Glomerular visceral epithelial cell (primary cell): ENCODE measurements around the gene CCDC32.
"Not testable (repeated sequence)": the region's sequence is repeated elsewhere in the genome, so short reads cannot be mapped to it uniquely, and the experiment has no call there.

Experiments
- DNase-seq: peaks from one replicate; pipeline ENCODE4 v3.0.0-alpha.2; 2016; ENCODE audit errors: extremely low spot score

The CCDC32 gene, protein sequence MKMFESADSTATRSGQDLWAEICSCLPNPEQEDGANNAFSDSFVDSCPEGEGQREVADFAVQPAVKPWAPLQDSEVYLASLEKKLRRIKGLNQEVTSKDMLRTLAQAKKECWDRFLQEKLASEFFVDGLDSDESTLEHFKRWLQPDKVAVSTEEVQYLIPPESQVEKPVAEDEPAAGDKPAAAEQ

GRCh38 chr15:40564591-40565332, at the start of gene CCDC32:
CCDC32 (minus strand) TSS chr15:40565042; CDS start chr15:40563015, 2,027 bp downstream.
- peak; percentile 97 for DNase-seq

GRCh38 chr15:40613080-40613479, 48.2 kb upstream of the CCDC32 start:
- no peak for DNase-seq

GRCh38 chr15:40603935-40604334, 39.1 kb upstream of the CCDC32 start:
- no peak for DNase-seq

DNA sequence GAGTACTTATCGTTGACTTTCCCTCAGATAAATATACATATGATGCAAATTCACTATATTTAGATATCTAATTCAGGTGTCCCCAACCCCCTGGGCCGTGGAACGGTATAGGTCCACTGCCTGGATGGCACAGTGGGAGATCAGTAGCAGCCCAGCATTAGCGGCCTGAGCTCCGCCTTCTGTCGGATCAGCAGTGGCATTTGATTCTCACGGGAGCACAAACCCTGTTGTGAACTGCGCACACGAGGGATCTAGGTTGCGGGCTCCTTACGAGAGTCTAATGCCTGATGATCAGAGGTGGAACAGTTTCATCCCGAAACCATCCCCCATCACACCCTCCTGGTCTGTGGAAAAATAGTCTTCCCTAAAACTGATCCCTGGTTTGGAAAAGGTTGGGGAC, 36.1 kb upstream of the CCDC32 start:
- no peak for DNase-seq

- no peak for DNase-seq
Observed at GRCh38 chr15:40598672-40599071, 33.8 kb upstream of the CCDC32 start.

DNA sequence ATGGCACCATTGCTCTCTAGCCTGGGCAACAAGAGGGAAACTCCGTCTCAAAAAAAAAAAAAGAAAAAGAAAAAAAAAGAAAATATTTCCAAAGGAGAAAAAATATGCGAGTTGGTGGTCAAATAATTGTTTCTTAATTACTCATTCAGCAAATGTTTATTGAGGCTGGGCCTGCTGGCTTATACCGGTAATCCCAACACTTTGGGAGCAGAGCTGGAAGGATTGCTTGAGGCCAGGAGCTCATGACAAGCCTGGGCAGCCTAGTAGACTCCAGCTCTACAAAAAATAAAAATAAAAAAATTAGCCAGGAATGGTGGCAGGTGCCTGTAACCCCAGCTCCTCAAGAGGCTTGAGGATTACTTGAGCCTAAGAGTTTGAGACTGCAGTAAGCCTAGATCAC, 33.3 kb upstream of the CCDC32 start:
- no peak for DNase-seq

- DNase-seq = no peak
Observed at GRCh38 chr15:40597024-40597423, 32.2 kb upstream of the CCDC32 start.

DNA sequence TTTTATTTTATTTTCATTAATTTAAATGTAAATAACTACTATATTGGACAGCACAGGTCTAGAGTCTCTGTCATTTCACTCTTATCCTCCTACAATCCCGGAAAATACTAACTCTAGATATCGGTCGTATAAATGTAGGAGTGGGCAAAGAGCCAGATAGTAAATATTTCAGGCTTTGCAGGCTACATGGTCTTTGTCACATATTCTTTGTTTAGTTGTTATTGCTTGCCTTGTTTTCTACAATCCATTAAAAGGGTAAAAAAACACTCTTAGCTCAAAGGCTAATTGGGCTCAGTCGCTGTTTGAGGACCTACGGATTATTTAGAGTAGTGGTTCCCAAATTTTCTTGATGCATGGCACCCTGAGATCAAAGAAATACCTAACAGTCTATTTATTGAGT, 30.9 kb upstream of the CCDC32 start:
- no peak for DNase-seq

DNA sequence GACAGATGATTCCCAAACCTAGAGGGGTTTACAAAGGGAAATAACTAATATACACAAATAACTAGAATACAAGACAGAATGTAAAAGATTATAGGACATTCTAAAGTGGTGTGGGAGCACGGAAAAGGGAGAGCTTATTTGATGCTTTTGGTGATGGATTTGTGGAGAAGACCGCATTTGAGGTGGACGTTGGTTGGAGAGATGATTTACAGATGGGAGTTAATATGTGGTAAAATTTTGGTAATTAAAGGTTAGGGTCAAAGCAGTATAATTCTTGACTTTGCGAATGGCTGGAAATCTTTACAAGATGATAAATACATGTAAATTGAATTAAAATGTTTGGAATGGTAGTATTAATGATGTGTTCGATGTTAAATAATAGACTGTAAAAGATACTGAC, 30.4 kb upstream of the CCDC32 start:
- no peak for DNase-seq

DNA sequence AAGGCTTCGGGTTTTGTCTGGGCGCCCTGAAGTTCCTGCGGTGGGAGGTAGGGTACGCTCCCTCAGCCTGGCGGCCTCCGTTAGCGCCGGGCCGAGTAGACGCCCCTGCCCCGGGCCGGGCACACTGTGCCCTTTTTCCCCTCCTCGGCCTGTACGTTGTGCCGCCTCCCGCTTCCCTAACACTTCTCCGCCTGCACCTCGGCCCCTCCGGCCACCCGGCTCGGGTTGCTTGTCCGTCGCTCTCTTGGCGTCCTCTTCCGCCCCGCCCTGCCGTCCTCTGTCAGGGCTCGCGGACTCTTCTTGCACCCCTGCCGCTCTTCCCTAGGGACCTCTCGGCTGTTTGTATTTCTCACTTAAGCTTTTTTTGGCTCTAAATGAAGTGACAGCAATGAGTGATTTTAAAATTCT, 29.6 kb upstream of the CCDC32 start:
- DNase-seq = peak; percentile 67

DNA sequence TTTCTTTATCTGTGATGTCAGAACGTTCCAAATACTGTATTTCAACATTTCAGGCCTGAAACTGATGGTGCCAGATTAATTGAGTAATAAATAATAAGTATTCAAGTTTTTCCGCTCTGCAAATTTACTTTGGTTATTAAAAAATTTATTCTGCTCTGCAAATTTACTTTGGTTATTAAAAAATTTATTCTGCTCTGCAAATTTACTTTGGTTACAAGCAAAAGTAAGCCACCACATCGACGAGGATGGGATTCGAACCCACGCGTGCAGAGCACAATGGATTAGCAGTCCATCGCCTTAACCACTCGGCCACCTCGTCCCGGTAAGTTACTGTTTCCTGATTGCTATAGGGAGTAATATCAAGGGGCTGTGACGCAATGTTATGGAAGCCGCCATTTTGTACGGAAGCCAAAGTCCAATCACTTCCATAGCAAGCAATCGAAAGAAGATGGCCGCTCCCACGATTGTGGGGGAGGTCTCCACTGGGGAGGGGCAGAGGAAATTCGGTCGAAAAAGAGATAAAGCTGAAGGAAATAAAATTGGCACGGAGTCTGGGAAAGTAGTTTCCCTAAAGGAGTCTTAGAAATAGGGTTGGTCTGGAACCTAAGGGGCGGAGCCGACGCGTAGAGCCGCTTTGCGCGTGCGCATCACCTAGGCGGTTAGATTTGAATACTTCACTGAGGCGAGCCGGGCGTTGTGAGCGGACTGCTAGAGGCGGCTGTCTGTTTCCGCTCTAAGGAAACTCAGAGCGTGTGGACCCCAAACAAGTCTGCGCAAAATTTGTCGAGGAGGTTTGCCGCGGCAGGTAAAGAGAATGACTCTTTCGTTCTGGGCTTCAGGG, 29.0 kb upstream of the CCDC32 start, which contains the start of gene KNL1:
Gene KNL1, plus strand, starts transcription at position 662 of the 841 bp plus-strand sequence. CDS start 8,683 bp downstream, outside the sequence.
- peak; percentile 96 for DNase-seq

GRCh38 chr15:40593165-40593564, 28.3 kb upstream of the CCDC32 start:
- no peak for DNase-seq

DNA sequence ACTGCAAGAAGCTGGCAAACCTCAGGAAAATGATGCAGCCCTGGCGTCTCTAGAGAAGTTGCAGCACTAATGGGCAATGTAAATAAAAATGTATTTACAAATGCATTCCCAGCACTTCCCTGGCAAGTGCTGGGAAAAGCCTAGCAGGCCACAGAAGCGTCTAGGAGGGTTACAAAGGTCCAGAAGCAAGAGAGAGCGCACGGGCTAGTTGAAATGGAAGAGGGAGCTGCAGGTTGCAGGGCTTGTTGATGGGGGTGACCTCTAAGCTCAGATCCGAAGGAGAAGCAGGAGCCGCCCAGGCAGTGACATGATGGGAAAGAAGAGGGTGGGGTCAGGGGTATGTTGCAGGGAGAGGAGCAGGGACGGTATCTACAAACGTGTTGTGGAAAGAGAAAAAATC, 26.5 kb upstream of the CCDC32 start:
- no peak for DNase-seq

DNA sequence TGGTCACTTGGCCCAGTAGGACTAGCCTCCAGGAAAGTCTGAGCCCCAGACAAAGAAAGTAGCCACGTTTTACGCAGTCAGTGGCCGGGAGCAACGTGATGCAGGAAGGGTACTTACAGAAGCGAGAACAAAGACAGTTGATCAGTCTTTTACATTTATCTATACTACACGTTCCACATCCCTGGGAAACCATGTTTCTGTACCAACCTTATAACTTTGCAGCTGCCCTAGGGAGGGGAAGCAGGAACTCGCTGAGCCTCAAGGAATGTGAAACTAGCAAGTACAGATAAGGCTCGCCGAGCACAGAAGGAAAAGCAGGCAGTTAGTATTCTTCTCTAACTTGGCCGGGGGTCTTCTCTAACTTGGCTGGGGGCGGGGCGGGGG, 25.8 kb upstream of the CCDC32 start:
- DNase-seq = no peak

GRCh38 chr15:40584191-40584590, 19.3 kb upstream of the CCDC32 start:
- DNase-seq = no peak

- DNase-seq = no peak
Observed at GRCh38 chr15:40582726-40583246, 17.9 kb upstream of the CCDC32 start.

DNA sequence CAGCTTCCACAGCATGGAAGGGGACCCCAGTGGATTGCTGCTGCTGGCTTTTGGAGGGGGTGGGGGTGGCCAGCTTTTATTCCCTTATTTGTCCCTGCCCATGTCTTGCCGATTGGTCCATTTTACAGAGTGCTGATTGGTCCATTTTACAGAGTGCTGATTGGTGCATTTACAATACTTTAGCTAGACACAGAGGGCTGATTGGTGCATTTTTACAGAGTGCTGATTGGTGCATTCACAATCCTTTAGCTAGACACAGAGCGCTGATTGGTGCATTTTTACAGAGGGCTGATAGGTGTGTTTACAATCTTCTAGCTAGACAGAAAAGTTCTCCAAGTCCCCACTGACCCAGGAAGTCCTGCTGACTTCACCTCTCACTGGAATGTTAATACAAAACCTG, 17.0 kb upstream of the CCDC32 start:
- not testable (repeated sequence) for DNase-seq

DNA sequence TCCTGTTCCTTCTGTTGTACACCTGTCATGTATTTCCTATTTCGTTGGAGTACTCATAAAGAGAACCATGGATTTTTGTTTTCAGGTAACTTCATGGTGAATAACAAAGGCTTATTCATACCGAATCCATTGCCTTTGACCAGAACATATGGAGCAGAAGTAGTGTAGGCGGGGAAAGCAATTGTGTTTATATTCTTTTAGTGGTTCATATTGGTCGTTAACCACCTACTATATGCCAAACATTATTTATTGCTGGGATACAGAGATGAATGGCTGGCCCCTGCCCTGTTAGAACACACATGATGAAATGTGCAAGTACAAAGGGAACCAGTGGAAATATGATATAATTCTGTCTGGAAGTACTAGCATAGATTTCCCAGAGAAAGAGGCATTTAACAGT, 14.1 kb upstream of the CCDC32 start:
- no peak for DNase-seq

GRCh38 chr15:40576914-40577313, 12.1 kb upstream of the CCDC32 start:
- not testable (repeated sequence) for DNase-seq

GRCh38 chr15:40575113-40575512, 10.3 kb upstream of the CCDC32 start:
- no peak for DNase-seq

DNA sequence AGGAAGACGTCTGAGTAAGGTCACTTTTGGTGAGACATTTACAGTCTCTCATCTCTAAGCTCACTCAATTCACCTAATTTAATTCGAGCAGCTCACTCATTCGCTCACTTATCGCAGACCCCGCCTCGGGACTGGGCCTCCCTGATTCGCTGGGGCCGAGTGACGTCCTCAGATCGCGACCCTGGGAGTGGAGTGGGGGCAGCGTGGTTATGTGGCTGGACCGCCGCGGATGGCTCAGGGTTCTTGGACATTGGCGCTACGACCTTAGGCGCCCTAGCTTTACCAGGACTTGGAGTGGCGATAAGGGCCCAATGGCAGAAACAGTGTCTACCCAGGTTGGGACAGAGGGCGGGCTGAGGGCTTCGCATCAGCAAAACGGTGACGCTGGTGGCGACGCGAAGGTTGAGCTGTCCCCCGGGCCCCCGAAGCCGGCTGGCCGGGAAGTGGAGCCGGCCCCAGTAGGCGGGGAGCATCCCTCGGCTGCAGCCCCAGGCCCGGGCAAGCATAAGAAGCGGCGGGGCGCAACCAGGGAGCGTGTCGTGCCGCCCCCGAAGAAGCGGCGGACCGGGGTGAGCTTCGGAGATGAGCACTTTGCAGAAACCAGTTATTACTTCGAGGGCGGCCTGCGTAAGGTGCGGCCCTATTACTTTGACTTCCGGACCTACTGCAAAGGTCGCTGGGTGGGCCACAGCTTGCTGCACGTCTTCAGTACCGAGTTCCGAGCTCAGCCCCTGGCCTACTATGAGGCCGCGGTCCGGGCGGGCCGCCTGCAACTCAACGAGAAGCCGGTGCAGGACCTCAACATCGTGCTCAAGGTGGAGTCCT, 4.5 kb upstream of the CCDC32 start, which contains the start of gene RPUSD2:
Gene RPUSD2, plus strand, starts transcription at position 171 of the 825 bp plus-strand sequence. Its CDS starts 39 bp downstream, at position 210.
- peak; percentile 85 for DNase-seq
